Measurements from ENCODE around the gene TGFBRAP1.

DNA sequence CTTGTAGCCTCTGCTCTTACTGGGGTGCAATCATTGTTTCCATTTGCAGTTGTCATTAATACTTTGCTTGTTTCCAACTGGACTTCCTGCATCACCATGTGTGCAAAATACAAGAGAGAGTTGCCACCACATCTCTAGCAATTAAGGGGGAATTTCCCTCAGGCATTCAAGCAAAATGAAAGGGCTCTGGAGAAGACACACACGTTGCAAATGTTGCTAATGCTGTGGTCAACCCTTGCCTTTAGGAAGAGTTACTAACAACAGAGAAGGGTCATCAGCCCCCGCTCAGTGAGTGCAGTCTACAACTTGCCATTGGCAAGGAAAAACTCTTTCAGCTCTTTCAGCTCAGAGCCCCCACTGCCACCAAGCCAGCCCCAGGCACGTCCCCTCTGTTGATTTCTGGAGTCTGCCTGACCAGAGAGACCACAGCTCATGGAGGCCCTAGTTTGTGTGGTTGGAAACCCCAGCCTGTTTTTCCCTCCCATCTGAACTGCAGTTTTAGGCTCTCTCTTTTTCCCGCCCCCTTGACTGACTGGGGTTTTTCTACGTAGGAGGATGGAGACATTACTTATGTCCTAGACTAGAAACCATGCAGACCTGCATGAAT is 113.8 kb downstream of the TGFBRAP1 start:
- TF ChIP-seq, protein P1, sequence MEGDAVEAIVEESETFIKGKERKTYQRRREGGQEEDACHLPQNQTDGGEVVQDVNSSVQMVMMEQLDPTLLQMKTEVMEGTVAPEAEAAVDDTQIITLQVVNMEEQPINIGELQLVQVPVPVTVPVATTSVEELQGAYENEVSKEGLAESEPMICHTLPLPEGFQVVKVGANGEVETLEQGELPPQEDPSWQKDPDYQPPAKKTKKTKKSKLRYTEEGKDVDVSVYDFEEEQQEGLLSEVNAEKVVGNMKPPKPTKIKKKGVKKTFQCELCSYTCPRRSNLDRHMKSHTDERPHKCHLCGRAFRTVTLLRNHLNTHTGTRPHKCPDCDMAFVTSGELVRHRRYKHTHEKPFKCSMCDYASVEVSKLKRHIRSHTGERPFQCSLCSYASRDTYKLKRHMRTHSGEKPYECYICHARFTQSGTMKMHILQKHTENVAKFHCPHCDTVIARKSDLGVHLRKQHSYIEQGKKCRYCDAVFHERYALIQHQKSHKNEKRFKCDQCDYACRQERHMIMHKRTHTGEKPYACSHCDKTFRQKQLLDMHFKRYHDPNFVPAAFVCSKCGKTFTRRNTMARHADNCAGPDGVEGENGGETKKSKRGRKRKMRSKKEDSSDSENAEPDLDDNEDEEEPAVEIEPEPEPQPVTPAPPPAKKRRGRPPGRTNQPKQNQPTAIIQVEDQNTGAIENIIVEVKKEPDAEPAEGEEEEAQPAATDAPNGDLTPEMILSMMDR (conservative IDR thresholded peaks at IDR 0.05; ENCODE audit: low read depth, low read length) = no peak
- TF ChIP-seq EZH2 (IDR thresholded peaks at IDR 0.05; ENCODE audit: borderline replicate concordance, low read depth, low read length, poor library complexity, severe bottlenecking) = no peak
